ENCODE data around the gene IDE. TPM values are rescaled to one million over a fixed set of nuclear protein-coding genes. Genes with fewer than 3 reads are reported as not detected.
A peak's percentile ranks its signal among the peaks of the same experiment; 100 is the strongest.

The IDE gene
- 10 to 100 TPM; 35.4 to 46.5 (median 39.9) TPM for total RNA-seq (2021; fragmentation: NEBNext Ultra II Directional; extraction: Animal tissue kit (Norgen Biotek cat#: 25700))
- long read RNA-seq, full-length matches to known transcripts = 2 of 13 reads
- long read RNA-seq, partial matches to known transcripts = 5 of 13 reads
- long read RNA-seq, other reads (novel, unspliced or antisense) = 6 of 13 reads

- peaks cover 11% of the 10 kb centered on the region for H3K36me3 Mint-ChIP-seq (ENCODE audit: low read depth)
- no peaks in the 10 kb centered on the region for H3K27me3 Mint-ChIP-seq (ENCODE audit: insufficient read depth)
- H3K4me1 Mint-ChIP-seq (ENCODE audit: low read depth) = peaks cover 50% of the 10 kb centered on the region
- peak; percentile 82 for TF ChIP-seq CTCF (IDR thresholded peaks at IDR 0.05)
- H3K27ac Mint-ChIP-seq = peak within 1 kb of the TSS; percentile 90
- peak within 1 kb of the TSS; percentile 89 for H3K4me3 Mint-ChIP-seq
- H3K9me3 Mint-ChIP-seq = no peaks in the 10 kb centered on the region
- DNase-seq = peak; percentile 85
Measured at GRCh38 chr10:92573798-92574547, at the start of gene IDE. Gene IDE, minus strand, starts transcription at chr10:92574093. Its CDS starts 74 bp downstream, at chr10:92574019.

GRCh38 chr10:92619368-92619767 is 45.5 kb upstream of the IDE start:
- H3K4me3 Mint-ChIP-seq = no peak overlapping the region
- H3K4me1 Mint-ChIP-seq (ENCODE audit: low read depth) = no peaks in the 10 kb centered on the region
- no peak for TF ChIP-seq CTCF (IDR thresholded peaks at IDR 0.05)
- peaks cover 2% of the 10 kb centered on the region; the same call in 1 of the 2 replicates for H3K27me3 Mint-ChIP-seq (ENCODE audit: insufficient read depth)
- DNase-seq = no peak
- no peak overlapping the region for H3K27ac Mint-ChIP-seq
- H3K9me3 Mint-ChIP-seq = no peaks in the 10 kb centered on the region
- peaks cover 27% of the 10 kb centered on the region for H3K36me3 Mint-ChIP-seq (ENCODE audit: low read depth)

- Mint-ChIP-seq H3K27me3 (ENCODE audit: insufficient read depth) (no peaks in the 10 kb centered on the region), H3K4me3 (no peak overlapping the region), H3K4me1 (ENCODE audit: low read depth) (no peaks in the 10 kb centered on the region), H3K27ac (no peak overlapping the region), H3K9me3 (no peaks in the 10 kb centered on the region), H3K36me3 (ENCODE audit: low read depth) (peaks cover 30% of the 10 kb centered on the region)
- no peak for TF ChIP-seq CTCF (IDR thresholded peaks at IDR 0.05)
- no peak for DNase-seq
Measured at GRCh38 chr10:92615515-92615914, 41.6 kb upstream of the IDE start.

- Mint-ChIP-seq H3K9me3 (no peaks in the 10 kb centered on the region), H3K36me3 (ENCODE audit: low read depth) (peaks cover 22% of the 10 kb centered on the region), H3K27me3 (ENCODE audit: insufficient read depth) (peaks cover 2% of the 10 kb centered on the region), H3K27ac (peak overlapping the region; percentile 13; the same call in 1 of the 2 replicates), H3K4me1 (ENCODE audit: low read depth) (peaks cover 40% of the 10 kb centered on the region), H3K4me3 (no peak overlapping the region)
- DNase-seq = no peak
- no peak for TF ChIP-seq CTCF (IDR thresholded peaks at IDR 0.05)
Measured at GRCh38 chr10:92604841-92605240, 30.9 kb upstream of the IDE start.

- DNase-seq = no peak
- TF ChIP-seq CTCF (IDR thresholded peaks at IDR 0.05) = no peak
- peaks cover 2% of the 10 kb centered on the region for H3K27me3 Mint-ChIP-seq (ENCODE audit: insufficient read depth)
Measured at GRCh38 chr10:92598321-92598720, 24.4 kb upstream of the IDE start.

More at GRCh38 chr10:92598321-92598720, 24.4 kb upstream of the IDE start:
- Mint-ChIP-seq H3K4me3 (no peak overlapping the region), H3K27ac (peak overlapping the region; percentile 43; the same call in 1 of the 2 replicates), H3K36me3 (ENCODE audit: low read depth) (peaks cover 11% of the 10 kb centered on the region), H3K4me1 (ENCODE audit: low read depth) (peaks cover 66% of the 10 kb centered on the region), H3K9me3 (no peaks in the 10 kb centered on the region)
